Measurements from ENCODE around the gene ATP5ME.

DNA sequence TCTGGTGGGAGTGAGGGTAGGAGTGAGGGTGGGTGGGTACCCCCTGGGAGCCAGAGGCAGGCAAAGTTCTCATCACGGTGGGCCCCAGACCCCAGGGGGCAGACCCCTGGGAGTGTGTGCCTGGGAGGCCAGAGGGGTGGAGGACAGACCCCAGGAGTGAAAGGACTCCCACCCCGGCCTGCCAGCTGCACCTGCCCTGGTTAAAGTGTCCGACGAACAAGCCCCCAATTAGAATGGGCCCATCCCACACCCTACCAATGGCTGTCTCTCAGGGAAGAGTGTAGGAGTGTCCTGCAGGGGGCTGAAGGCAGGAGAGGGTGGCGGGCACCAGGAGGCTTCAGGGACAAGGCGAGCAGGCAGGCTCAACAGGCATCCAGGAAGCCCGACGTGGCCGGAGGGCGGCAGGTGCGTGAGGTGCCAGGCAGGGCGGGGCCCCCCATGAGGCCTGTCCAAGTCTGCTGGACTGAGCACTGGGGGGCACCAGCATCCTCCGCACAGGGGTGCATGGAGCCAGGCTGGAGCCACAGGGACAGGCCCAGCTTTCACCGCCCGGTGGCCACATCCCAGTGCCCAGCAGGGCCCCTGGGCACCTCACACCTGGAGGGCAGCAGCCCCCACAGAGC lies 40.0 kb downstream of the ATP5ME start:
- TF ChIP-seq EZH2 (IDR thresholded peaks at IDR 0.05; ENCODE audit: low read length, missing control alignments), result no peak
- TF ChIP-seq, protein P1, sequence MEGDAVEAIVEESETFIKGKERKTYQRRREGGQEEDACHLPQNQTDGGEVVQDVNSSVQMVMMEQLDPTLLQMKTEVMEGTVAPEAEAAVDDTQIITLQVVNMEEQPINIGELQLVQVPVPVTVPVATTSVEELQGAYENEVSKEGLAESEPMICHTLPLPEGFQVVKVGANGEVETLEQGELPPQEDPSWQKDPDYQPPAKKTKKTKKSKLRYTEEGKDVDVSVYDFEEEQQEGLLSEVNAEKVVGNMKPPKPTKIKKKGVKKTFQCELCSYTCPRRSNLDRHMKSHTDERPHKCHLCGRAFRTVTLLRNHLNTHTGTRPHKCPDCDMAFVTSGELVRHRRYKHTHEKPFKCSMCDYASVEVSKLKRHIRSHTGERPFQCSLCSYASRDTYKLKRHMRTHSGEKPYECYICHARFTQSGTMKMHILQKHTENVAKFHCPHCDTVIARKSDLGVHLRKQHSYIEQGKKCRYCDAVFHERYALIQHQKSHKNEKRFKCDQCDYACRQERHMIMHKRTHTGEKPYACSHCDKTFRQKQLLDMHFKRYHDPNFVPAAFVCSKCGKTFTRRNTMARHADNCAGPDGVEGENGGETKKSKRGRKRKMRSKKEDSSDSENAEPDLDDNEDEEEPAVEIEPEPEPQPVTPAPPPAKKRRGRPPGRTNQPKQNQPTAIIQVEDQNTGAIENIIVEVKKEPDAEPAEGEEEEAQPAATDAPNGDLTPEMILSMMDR (conservative IDR thresholded peaks at IDR 0.05 in 1 of 2, IDR thresholded peaks at IDR 0.05 in 1 of 2; ENCODE audit: low read depth in 1 of 2, low read length in 2 of 2), result no peak

All from fibroblast of lung (primary cell).